Subcutaneous adipose tissue (tissue), 4 donors: Measurements from ENCODE around the gene NOXO1. TPM values are rescaled to one million over a fixed set of nuclear protein-coding genes. Genes with fewer than 3 reads are reported as not detected.

Source experiments
- CTCF ChIP-seq: fragments of 450-650 bp; IDR thresholded peaks from one replicate; pipeline ENCODE4 v1.5.1; 2016; ENCODE audit warnings: low read depth, mild to moderate bottlenecking, control low read depth, antibody characterized with exemption, moderate library complexity
- total RNA-seq, 4 donors: library from RNA; depleted of rRNA; stranded (reverse); fragments of >200 nt; gene quantifications; one replicate each; pipeline ENCODE4 v1.1.0, GENCODE V29; 2016

NOXO1 gene
- total RNA-seq = not detected

- no peak for TF ChIP-seq CTCF
Measured at GRCh38 chr16:1981398-1981836, at the start of gene NOXO1. TSS of gene NOXO1 (minus strand) at chr16:1981469. CDS start at chr16:1981179, 290 bp downstream.

GRCh38 chr16:2030036-2030435 lies 48.8 kb upstream of the NOXO1 start:
- TF ChIP-seq CTCF = no peak

GRCh38 chr16:2029350-2029749 lies 48.1 kb upstream of the NOXO1 start:
- TF ChIP-seq CTCF = no peak

- TF ChIP-seq CTCF = no peak
Measured at GRCh38 chr16:2028620-2029220, 47.5 kb upstream of the NOXO1 start.

GRCh38 chr16:2028146-2028545 lies 46.9 kb upstream of the NOXO1 start:
- no peak for TF ChIP-seq CTCF

GRCh38 chr16:2027024-2028010 lies 46.0 kb upstream of the NOXO1 start:
- TF ChIP-seq CTCF = no peak

GRCh38 chr16:2026461-2027023 lies 45.3 kb upstream of the NOXO1 start, which contains the start of gene NHERF2:
TSS of gene NHERF2 (plus strand) at chr16:2026902. CDS start at chr16:2027006, 104 bp downstream.
- TF ChIP-seq CTCF = no peak
